Neuronal stem cell (in vitro differentiated cells): Measurements from ENCODE around the gene MEGF10.

Experiments
- DNase-seq: peaks from one replicate; pipeline ENCODE4 v3.0.0-alpha.2; 2013; ENCODE audit warnings: low spot score
- H2AFZ ChIP-seq: one replicate; pipeline ENCODE4 v1.6.1; 2013; ENCODE audit warnings: mild to moderate bottlenecking, low read length, inconsistent platforms
- H2AK5ac ChIP-seq: 2 replicates; pipeline ENCODE4 v1.6.1; 2013; ENCODE audit warnings: low read depth, mild to moderate bottlenecking, inconsistent platforms, low read length, moderate library complexity, mixed read lengths
- H2BK120ac ChIP-seq: 2 replicates; pipeline ENCODE4 v1.6.1; 2013; ENCODE audit warnings: low read depth, mild to moderate bottlenecking, inconsistent platforms, low read length, moderate library complexity, mixed read lengths
- H2BK12ac ChIP-seq: one replicate; pipeline ENCODE4 v1.6.1; 2013; ENCODE audit warnings: low read length, inconsistent platforms
- H2BK15ac ChIP-seq: 2 replicates; pipeline ENCODE4 v1.6.1; 2013; ENCODE audit warnings: mild to moderate bottlenecking, low read length, inconsistent platforms, mixed read lengths
- H2BK5ac ChIP-seq: one replicate; pipeline ENCODE4 v1.6.1; 2013; ENCODE audit warnings: inconsistent platforms, mild to moderate bottlenecking, low read length, moderate library complexity
- H3K14ac ChIP-seq: one replicate; pipeline ENCODE4 v1.6.1; 2013; ENCODE audit warnings: low read length, inconsistent platforms
- H3K18ac ChIP-seq: 2 replicates; pipeline ENCODE4 v1.6.1; 2013; ENCODE audit warnings: low read length, inconsistent platforms
- H3K23ac ChIP-seq: 2 replicates; pipeline ENCODE4 v1.6.1; 2013; ENCODE audit warnings: low read depth, mild to moderate bottlenecking, mixed read lengths, low read length, inconsistent platforms; ENCODE audit not compliant: poor library complexity
- H3K27ac ChIP-seq: replicated peaks from 3 replicates; pipeline ENCODE4 v1.5.1; 2013; ENCODE audit warnings: low read length, inconsistent platforms
- H3K27me3 ChIP-seq, 3 experiments: 2 replicates each; pipeline ENCODE4 v1.6.1; 2013; ENCODE audit warnings: low read length in 3 of 3, mild to moderate bottlenecking in 2 of 3, inconsistent platforms in 1 of 3, low read depth in 1 of 3, mixed read lengths in 1 of 3, moderate library complexity in 1 of 3; ENCODE audit not compliant: control insufficient read depth in 3 of 3, insufficient read depth in 3 of 3
- H3K36me3 ChIP-seq, 2 donors: replicated peaks in 1 of 2; 2 replicates each; pipeline ENCODE4 v1.6.1; 2013; ENCODE audit warnings: low read length in 2 of 2; ENCODE audit not compliant: control insufficient read depth in 2 of 2, insufficient read depth in 2 of 2
- H3K4ac ChIP-seq: 2 replicates; pipeline ENCODE4 v1.6.1; 2013; ENCODE audit warnings: inconsistent platforms, mild to moderate bottlenecking, low read length, moderate library complexity
- H3K4me1 ChIP-seq, 2 donors: 1 replicate in 1 of 2; 2 replicates in 1 of 2; pipeline ENCODE4 v1.6.1; 2013; ENCODE audit warnings: low read length in 2 of 2, low read depth in 1 of 2; ENCODE audit not compliant: control insufficient read depth in 2 of 2, insufficient read depth in 1 of 2
- H3K4me2 ChIP-seq: one replicate; pipeline ENCODE4 v1.6.1; 2013; ENCODE audit warnings: mild to moderate bottlenecking, low read length, inconsistent platforms; ENCODE audit not compliant: insufficient read depth, poor library complexity, severe bottlenecking
- H3K4me3 ChIP-seq, 2 donors: 2 replicates each; pipeline ENCODE4 v1.5.1; 2013; ENCODE audit warnings: low read length in 2 of 2, mild to moderate bottlenecking in 2 of 2, inconsistent platforms in 1 of 2, moderate library complexity in 1 of 2
- H3K79me1 ChIP-seq: one replicate; pipeline ENCODE4 v1.6.1; 2013; ENCODE audit warnings: low read depth, mild to moderate bottlenecking, inconsistent platforms, low read length, moderate library complexity
- H3K9ac ChIP-seq: one replicate; pipeline ENCODE4 v1.6.1; 2013; ENCODE audit warnings: mild to moderate bottlenecking, low read depth, low read length, inconsistent platforms; ENCODE audit not compliant: poor library complexity
- H3K9me3 ChIP-seq, 2 donors: replicated peaks in 1 of 2; 2 replicates each; pipeline versions ENCODE3 to v1.6.1; 2013; ENCODE audit warnings: low read length in 2 of 2, mild to moderate bottlenecking in 2 of 2, inconsistent platforms in 1 of 2, low read depth in 1 of 2, mixed read lengths in 1 of 2, moderate library complexity in 1 of 2; ENCODE audit not compliant: control insufficient read depth in 2 of 2, insufficient read depth in 1 of 2
- H4K8ac ChIP-seq: one replicate; pipeline ENCODE4 v1.6.1; 2013; ENCODE audit warnings: low read depth, mild to moderate bottlenecking, inconsistent platforms, low read length, moderate library complexity
- H4K91ac ChIP-seq: one replicate; pipeline ENCODE4 v1.6.1; 2013; ENCODE audit warnings: low read length, low read depth, mild to moderate bottlenecking, inconsistent platforms; ENCODE audit not compliant: poor library complexity
- WGBS, 2 donors: extraction: QIAGEN DNeasy Blood & Tissue Kit; methylation state at CpG; one replicate each; pipeline ENCODE4 v1.1.7; 2013; ENCODE audit warnings: missing lambda C conversion rate in 2 of 2, mixed read lengths in 1 of 2; ENCODE audit not compliant: insufficient read length in 2 of 2, insufficient replicate concordance in 1 of 2; ENCODE audit errors: extremely low coverage in 2 of 2; 5-methylcytosine and 5-hydroxymethylcytosine counted together

MEGF10 gene

GRCh38 chr5:127337876-127338275 lies 47.3 kb downstream of the MEGF10 start:
- no peak overlapping the region for H2BK12ac ChIP-seq
- peaks cover 0 to 6% of the 10 kb centered on the region in 2 donors for H3K36me3 ChIP-seq
- H3K79me1 ChIP-seq, result no peaks in the 10 kb centered on the region
- H3K4me3 ChIP-seq, result no peak overlapping the region
- H2BK5ac ChIP-seq, result no peak overlapping the region
- peaks cover 0 to 8% of the 10 kb centered on the region in 2 donors for H3K4me1 ChIP-seq
- no peak overlapping the region for H3K14ac ChIP-seq
- H3K4ac ChIP-seq, result no peak overlapping the region
- no peak overlapping the region for H2AK5ac ChIP-seq
- H2BK120ac ChIP-seq, result no peak overlapping the region
- no peak overlapping the region for H3K27ac ChIP-seq
- H3K9ac ChIP-seq, result no peak overlapping the region
- WGBS, 2 donors, result no CpG with 5 or more reads among the region's 1 CpG
- no peak overlapping the region for H3K4me2 ChIP-seq
- no peak overlapping the region for H4K91ac ChIP-seq
- DNase-seq, result no peak
- no peak overlapping the region for H2BK15ac ChIP-seq
- H3K23ac ChIP-seq, result no peak overlapping the region
- H3K18ac ChIP-seq, result no peak overlapping the region
- H3K9me3 ChIP-seq, result no peaks in the 10 kb centered on the region
- H4K8ac ChIP-seq, result no peak overlapping the region
- H3K27me3 ChIP-seq, result no peaks in the 10 kb centered on the region
- no peak overlapping the region for H2AFZ ChIP-seq

GRCh38 chr5:127338501-127338900 lies 47.9 kb downstream of the MEGF10 start:
- Histone ChIP-seq H2BK120ac (no peak overlapping the region), H3K36me3 (peaks cover 0 to 6% of the 10 kb centered on the region in 2 donors), H3K79me1 (no peaks in the 10 kb centered on the region), H3K4ac (no peak overlapping the region), H3K18ac (no peak overlapping the region), H3K4me3 (no peak overlapping the region), H3K9me3 (no peaks in the 10 kb centered on the region), H4K8ac (no peak overlapping the region), H2BK5ac (no peak overlapping the region), H2BK12ac (no peak overlapping the region), H4K91ac (no peak overlapping the region), H3K4me1 (peaks cover 0 to 8% of the 10 kb centered on the region in 2 donors), H3K9ac (no peak overlapping the region), H3K4me2 (no peak overlapping the region), H3K23ac (no peak overlapping the region), H2BK15ac (no peak overlapping the region), H3K14ac (no peak overlapping the region), H3K27me3 (no peaks in the 10 kb centered on the region), H2AK5ac (no peak overlapping the region), H3K27ac (no peak overlapping the region), H2AFZ (no peak overlapping the region)
- DNase-seq, result no peak
- WGBS, 2 donors, result 100% methylated on average over 1 of the region's 1 CpG

DNA sequence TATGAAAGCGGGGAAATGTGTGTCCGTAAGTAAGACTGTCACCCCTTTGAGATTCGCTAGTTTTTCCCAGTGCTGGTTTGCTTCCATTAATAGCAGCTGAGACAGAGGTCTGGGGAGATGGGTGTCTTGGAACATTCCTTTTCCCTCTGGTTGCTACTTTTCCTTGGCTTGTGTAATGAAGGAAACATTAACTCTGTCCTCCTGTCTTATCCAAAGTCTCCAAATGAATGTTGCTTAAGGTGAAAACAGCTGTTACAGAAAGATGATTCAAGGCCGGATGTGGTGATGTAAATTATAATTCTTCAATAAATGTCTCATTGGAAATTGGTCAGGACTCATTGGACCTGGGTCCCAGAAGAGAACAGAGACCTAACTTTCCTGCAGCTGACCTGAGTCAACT lies 50.0 kb downstream of the MEGF10 start:
- no peak overlapping the region for H4K91ac ChIP-seq
- no peak overlapping the region for H2AFZ ChIP-seq
- H4K8ac ChIP-seq, result no peak overlapping the region
- no peak overlapping the region for H2BK5ac ChIP-seq
- no peaks in the 10 kb centered on the region for H3K9me3 ChIP-seq
- H3K36me3 ChIP-seq, result peaks cover 0 to 6% of the 10 kb centered on the region in 2 donors
- no peak overlapping the region for H2BK12ac ChIP-seq
- H3K79me1 ChIP-seq, result no peaks in the 10 kb centered on the region
- no CpG with 5 or more reads among the region's 4 CpGs for WGBS, 2 donors
- H3K23ac ChIP-seq, result no peak overlapping the region
- H3K4me1 ChIP-seq, result peaks cover 0 to 8% of the 10 kb centered on the region in 2 donors
- no peak overlapping the region for H3K4ac ChIP-seq
- no peak overlapping the region for H3K27ac ChIP-seq
- H2BK15ac ChIP-seq, result no peak overlapping the region
- no peak overlapping the region for H2AK5ac ChIP-seq
- no peak overlapping the region for H2BK120ac ChIP-seq
- H3K14ac ChIP-seq, result no peak overlapping the region
- H3K27me3 ChIP-seq, result no peaks in the 10 kb centered on the region
- no peak overlapping the region for H3K18ac ChIP-seq
- no peak overlapping the region for H3K4me2 ChIP-seq
- H3K9ac ChIP-seq, result no peak overlapping the region
- DNase-seq, result no peak
- no peak overlapping the region for H3K4me3 ChIP-seq

DNA sequence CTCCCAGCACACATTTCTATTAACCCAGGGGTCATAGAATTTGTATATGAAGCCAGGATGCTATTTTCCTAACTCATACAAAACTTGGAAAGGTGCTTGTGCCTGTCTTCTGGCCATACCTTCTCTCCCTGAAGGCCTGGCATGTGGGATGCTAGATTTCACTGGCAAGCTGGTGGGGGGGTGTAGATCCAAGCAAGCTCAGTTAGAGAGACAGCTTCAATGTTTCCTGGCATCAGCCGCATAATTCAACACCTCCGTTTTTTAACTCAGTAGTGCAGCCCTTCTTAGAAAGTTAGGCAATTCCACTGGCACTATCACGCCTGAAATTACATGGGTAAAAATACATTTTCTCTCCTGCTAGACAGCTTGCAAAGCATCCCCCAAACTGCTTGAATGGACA lies 51.8 kb downstream of the MEGF10 start:
- no peak overlapping the region for H3K4ac ChIP-seq
- no peak overlapping the region for H4K91ac ChIP-seq
- H2BK15ac ChIP-seq, result no peak overlapping the region
- no peak overlapping the region for H4K8ac ChIP-seq
- no peak for DNase-seq
- no peak overlapping the region for H3K18ac ChIP-seq
- no peak overlapping the region for H3K23ac ChIP-seq
- no peak overlapping the region for H2BK5ac ChIP-seq
- H2BK12ac ChIP-seq, result no peak overlapping the region
- H3K79me1 ChIP-seq, result no peaks in the 10 kb centered on the region
- H3K14ac ChIP-seq, result no peak overlapping the region
- peaks cover 0 to 8% of the 10 kb centered on the region in 2 donors for H3K4me1 ChIP-seq
- H3K9ac ChIP-seq, result no peak overlapping the region
- no peaks in the 10 kb centered on the region for H3K27me3 ChIP-seq
- no peak overlapping the region for H3K27ac ChIP-seq
- no peak overlapping the region for H3K4me2 ChIP-seq
- H3K36me3 ChIP-seq, result peaks cover 0 to 6% of the 10 kb centered on the region in 2 donors
- H2BK120ac ChIP-seq, result no peak overlapping the region
- no peak overlapping the region for H2AK5ac ChIP-seq
- WGBS, 2 donors, result no CpG with 5 or more reads among the region's 3 CpGs
- no peaks in the 10 kb centered on the region for H3K9me3 ChIP-seq
- no peak overlapping the region for H3K4me3 ChIP-seq
- H2AFZ ChIP-seq, result no peak overlapping the region
